ENCODE measurements around the gene MRPL52.
"Not testable (repeated sequence)": the region's sequence is repeated elsewhere in the genome, so short reads cannot be mapped to it uniquely, and the experiment has no call there.

Gene MRPL52

DNA sequence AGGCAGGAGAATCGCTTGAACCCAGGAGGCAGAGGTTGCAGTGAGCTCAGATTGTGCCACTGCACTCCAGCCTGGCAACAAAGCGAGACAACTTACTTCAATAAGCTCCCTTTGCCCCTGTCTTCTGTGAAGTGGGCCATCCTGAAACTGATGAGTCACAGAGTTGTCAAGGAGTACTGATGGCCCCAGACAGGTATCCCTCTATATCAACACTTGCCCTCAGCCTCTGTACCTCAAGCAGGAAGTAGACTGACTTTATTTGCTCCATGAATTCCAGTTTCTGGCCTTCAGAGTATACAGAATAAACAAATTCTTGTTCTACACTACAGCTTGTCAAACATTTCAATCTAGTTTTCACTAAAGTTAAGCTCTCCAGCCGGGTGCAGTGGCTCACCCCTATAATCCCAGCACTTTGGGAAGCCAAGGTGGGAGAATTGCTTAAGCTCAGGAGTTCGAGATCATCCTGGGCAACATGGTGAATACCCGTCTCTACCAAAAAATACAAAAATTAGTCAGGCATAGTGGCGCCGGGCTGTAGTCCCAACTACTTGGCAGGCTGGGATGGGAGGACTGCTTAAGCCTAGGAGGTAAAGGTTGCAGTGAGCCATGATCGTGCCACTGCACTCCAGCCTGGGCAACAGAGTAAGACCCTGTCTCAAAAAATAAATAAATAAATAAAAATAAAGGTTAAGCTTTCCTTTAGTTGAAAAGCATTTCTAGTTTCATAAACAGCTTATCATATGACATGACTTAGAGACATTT lies 25.5 kb downstream of the MRPL52 start:
- DNase-seq = no peak

DNA sequence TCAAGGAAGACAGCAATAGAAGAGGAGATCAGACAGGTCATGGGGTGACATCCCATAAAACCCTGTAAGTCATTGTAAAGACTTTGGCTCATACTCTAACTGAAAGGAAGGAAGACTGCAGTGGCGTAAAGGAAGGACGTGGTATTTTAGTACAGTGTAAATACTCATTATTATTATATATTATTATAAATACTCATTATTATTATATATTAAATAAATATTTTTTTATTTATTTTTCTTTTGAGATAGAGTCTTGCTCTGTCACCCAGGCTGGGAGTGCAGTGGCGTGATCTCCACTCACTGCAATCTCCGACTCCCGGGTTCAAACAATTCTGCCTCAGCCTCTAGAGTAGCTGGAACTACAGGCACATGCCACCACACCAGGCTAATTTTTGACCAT lies 26.7 kb downstream of the MRPL52 start:
- DNase-seq = no peak

DNA sequence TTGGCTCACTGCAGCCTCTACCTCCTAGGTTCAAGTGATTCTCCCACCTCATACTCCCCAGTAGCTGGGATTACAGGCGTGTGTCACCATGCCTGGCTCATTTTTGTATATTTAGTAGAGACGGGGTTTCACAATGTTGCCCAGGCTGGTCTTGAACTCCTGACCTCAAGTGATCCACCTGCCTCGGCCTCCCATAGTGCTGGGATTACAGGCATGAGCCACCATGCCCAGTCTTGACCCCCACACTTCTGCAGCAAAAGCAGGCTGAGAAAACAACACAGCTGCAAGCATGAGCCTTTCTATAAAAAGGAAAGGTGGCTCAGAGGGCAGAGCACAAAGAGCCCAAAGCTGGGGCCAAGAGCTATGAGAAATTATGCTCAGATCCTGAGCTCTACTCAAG lies 30.7 kb downstream of the MRPL52 start:
- not testable (repeated sequence) for DNase-seq

DNA sequence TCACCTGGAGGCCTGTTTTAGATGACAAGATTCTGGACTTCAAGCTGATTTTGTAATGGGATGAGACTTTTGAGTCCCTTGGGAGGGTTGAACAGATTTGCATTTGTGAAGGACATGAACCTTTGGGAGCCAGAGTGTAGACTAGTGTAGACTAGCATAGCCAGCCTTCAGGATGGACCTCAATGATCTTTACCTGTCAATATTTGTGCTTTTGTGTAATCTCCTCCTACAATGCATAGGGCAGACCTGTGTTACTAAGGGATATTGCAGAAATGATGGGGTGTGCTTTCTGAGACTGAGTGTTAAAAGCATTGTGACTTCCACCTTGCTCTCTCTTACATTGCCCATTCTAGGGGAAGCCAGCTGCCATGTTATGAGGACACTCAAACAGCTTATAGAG lies 32.0 kb downstream of the MRPL52 start:
- no peak for DNase-seq

DNA sequence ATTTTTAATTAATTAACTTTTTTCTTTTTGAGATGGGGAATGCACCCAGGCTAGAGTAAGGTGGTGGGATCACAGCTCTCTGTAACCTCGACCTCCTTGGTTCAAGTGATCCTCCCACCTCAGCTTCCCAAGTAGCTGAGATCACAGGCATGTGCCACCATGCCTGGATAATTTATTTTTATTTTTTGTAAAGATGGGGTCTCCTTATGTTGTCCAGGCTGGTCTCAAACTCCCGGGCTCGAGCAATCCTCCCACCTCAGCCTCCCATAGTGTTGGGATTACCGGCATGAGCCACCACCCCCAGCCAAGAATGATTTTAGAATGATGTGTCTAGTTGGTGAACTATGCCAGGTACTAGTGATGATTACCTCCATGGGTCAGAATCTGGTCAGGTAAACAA lies 35.3 kb downstream of the MRPL52 start:
- DNase-seq = no peak

DNA sequence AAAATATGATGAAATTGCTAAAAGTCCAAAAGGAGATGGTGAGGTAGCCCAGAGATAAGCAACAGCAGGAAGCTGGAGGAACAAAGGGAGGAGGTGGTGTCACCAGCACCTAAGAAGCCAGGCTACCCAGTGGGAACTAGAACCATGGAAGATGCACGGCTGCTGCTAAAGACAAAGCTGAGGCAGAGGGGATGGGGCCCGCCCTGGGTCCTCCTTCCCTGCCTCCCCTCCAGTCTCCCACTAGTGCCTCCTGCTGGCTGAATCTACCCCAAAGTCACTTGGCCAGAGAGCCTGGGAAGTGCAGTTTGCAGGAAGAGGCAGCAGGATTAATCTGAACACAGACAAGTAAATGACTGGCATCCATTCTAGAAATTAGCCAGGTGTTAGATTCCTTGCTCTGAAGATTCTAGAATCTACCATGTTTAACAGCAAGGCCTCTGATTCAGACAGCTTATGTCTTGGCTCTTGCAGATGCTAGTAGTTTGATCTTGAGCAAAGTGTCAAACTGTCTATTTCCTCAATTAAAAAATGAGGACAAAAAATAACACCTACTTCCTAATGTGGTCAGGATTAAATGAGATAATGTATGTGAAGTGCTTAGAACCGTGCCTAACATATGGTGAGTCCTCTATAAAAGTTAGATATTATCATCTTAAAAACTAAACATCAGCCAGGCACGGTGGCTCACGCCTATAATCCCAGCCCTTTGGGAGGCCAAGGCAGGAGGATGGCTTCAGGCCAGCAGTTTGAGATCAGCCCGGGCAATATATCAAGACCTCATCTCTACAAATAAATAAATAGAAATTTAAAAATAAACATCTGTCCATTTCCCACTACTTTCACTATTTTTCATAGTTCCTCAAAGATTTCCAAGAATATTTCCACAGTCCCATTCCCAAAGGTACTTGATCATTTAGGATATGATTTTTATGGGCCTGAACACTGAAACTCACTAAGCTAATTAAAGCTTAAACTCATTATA lies 36.0 kb downstream of the MRPL52 start:
- peak; percentile 41 for DNase-seq

DNA sequence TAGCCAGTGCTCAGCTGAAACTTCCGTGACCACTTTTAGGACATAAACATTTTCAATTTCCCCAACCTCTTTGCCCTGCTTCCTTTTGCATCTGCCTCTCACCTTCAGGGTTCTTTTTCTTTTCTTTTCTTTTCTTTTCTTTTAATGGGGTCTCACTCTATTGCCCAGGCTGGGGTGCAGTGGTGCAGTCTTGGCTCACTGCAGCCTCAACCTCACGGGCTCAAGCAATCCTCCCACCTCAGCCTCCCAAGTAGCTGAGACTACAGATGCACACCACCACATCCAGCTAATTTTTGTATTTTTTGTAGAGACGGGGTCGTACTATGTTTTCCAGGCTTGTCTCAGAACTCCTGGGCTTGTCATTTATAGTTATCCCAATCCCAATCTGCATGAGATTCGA lies 37.2 kb downstream of the MRPL52 start:
- DNase-seq = no peak

DNA sequence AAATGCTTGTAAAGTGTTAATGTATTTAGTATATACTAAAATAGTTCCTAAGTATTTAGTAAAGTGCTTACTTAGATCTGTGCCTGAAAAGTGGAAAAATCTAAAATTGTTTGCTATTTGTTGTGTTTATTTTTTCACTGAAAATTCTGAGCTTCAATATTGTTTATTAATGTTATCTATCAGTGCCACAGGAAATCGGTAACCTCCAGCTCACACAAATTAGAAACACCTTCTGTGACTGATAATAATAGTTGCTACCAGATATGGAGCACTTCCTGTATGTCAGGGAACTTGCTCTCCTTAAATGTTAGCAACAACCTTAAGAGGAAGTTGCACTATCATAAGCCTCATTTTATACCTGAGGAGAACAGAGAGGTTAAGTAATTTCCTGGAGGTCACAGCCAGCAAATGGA lies 41.1 kb downstream of the MRPL52 start:
- DNase-seq = no peak

DNA sequence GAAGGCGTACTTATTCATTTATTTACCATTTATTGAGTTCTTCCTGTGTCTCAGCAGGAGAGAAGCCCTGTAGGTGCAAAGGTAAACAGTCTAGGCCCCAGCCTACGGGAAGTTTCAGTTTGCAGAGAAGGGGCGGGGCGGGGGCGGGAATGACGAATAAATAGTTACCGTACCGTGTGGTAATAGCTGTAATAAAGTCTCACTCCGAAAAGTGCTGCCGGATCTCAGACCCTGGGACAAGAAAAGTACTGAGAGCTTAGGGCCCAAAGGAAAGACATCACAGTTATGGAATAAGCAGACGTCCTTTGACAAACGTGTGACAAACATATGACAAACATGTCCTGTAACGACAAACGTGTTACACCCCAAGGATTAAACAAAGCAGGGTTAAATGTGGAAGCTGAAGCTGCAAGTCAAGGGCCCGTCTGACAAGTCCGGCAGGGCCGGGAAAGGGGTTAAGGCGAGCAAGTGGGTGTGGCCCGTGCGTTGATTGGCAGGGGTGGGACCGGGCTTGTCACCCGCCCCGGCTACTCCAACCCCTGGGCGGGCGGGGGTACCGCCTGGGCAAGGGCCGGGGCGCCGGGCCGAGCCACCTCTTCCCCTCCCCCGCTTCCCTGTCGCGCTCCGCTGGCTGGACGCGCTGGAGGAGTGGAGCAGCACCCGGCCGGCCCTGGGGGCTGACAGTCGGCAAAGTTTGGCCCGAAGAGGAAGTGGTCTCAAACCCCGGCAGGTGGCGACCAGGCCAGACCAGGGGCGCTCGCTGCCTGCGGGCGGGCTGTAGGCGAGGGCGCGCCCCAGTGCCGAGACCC lies 41.7 kb downstream of the MRPL52 start, which contains the start of gene LRP10:
Gene LRP10 (plus strand): TSS at position 517 of the 809 bp plus-strand sequence. CDS start 564 bp downstream, outside the sequence.
- DNase-seq = peak; percentile 87

DNA sequence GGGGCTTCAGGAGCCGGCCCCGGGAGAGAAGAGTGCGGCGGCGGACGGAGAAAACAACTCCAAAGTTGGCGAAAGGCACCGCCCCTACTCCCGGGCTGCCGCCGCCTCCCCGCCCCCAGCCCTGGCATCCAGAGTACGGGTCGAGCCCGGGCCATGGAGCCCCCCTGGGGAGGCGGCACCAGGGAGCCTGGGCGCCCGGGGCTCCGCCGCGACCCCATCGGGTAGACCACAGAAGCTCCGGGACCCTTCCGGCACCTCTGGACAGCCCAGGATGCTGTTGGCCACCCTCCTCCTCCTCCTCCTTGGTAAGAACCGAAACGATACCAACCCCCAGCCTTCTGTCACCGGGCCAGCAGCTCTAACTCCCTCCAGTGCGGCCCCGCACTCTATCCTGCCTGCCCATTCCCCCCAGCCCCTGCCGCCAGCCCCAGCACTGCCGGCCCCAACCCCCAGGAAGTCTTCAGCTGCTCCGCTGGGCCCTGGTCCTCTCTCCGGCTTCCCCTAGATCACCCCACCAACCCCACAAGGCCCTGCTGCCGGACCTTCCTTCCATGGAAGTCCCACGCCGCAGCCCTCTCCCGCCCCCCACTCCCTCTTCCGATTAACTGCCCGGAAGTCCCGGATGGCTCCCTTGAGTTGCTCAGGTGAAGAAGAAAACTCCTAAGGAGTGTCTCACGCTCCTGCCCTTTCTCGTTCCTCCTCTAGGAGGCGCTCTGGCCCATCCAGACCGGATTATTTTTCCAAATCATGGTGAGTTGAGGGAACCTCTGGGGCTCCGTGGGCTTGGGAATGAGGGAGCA lies 42.5 kb downstream of the MRPL52 start:
- peak; percentile 80 for DNase-seq

DNA sequence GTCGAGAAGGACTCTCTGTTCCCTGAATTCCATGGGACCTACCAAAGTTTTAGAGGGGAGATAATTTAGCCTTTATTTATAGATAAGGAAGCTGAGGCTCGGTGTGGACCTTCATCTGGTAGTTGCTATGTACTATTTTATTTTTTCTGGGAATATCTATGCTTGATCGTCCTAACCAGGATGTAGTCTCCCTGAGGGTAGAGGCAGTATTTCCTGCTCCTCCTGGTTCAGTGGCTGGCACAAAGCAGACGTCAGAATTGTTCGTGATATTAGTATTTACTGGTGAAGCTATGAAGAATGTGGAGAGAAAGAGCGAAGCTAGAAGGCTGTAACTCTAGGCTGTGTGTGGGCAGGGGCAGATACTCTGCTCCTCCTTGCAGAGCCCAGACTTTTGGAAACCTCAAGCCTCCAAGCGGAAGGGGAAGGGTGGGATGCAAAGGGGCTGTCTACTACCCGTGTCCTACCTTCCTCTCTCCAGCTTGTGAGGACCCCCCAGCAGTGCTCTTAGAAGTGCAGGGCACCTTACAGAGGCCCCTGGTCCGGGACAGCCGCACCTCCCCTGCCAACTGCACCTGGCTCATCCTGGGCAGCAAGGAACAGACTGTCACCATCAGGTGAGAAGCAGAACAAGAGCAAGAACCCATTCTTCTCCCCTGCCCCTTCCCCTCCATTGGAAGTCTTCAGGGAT lies 43.3 kb downstream of the MRPL52 start:
- no peak for DNase-seq

DNA sequence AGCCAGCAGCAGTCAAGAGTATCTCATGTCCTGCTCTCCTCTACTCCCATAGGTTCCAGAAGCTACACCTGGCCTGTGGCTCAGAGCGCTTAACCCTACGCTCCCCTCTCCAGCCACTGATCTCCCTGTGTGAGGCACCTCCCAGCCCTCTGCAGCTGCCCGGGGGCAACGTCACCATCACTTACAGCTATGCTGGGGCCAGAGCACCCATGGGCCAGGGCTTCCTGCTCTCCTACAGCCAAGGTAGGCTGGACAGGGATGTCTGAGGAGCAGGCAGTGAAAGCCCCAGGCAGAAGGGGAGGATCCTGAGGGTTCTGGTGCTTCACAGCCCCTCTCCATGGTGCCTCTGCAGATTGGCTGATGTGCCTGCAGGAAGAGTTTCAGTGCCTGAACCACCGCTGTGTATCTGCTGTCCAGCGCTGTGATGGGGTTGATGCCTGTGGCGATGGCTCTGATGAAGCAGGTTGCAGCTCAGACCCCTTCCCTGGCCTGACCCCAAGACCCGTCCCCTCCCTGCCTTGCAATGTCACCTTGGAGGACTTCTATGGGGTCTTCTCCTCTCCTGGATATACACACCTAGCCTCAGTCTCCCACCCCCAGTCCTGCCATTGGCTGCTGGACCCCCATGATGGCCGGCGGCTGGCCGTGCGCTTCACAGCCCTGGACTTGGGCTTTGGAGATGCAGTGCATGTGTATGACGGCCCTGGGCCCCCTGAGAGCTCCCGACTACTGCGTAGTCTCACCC lies 45.5 kb downstream of the MRPL52 start:
- no peak for DNase-seq

DNA sequence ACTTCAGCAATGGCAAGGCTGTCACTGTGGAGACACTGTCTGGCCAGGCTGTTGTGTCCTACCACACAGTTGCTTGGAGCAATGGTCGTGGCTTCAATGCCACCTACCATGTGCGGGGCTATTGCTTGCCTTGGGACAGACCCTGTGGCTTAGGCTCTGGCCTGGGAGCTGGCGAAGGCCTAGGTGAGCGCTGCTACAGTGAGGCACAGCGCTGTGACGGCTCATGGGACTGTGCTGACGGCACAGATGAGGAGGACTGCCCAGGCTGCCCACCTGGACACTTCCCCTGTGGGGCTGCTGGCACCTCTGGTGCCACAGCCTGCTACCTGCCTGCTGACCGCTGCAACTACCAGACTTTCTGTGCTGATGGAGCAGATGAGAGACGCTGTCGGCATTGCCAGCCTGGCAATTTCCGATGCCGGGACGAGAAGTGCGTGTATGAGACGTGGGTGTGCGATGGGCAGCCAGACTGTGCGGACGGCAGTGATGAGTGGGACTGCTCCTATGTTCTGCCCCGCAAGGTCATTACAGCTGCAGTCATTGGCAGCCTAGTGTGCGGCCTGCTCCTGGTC lies 46.1 kb downstream of the MRPL52 start:
- DNase-seq = no peak

DNA sequence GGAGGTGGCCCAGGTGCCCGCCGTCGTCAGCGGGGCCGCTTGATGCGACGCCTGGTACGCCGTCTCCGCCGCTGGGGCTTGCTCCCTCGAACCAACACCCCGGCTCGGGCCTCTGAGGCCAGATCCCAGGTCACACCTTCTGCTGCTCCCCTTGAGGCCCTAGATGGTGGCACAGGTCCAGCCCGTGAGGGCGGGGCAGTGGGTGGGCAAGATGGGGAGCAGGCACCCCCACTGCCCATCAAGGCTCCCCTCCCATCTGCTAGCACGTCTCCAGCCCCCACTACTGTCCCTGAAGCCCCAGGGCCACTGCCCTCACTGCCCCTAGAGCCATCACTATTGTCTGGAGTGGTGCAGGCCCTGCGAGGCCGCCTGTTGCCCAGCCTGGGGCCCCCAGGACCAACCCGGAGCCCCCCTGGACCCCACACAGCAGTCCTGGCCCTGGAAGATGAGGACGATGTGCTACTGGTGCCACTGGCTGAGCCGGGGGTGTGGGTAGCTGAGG lies 47.4 kb downstream of the MRPL52 start:
- DNase-seq = no peak

DNA sequence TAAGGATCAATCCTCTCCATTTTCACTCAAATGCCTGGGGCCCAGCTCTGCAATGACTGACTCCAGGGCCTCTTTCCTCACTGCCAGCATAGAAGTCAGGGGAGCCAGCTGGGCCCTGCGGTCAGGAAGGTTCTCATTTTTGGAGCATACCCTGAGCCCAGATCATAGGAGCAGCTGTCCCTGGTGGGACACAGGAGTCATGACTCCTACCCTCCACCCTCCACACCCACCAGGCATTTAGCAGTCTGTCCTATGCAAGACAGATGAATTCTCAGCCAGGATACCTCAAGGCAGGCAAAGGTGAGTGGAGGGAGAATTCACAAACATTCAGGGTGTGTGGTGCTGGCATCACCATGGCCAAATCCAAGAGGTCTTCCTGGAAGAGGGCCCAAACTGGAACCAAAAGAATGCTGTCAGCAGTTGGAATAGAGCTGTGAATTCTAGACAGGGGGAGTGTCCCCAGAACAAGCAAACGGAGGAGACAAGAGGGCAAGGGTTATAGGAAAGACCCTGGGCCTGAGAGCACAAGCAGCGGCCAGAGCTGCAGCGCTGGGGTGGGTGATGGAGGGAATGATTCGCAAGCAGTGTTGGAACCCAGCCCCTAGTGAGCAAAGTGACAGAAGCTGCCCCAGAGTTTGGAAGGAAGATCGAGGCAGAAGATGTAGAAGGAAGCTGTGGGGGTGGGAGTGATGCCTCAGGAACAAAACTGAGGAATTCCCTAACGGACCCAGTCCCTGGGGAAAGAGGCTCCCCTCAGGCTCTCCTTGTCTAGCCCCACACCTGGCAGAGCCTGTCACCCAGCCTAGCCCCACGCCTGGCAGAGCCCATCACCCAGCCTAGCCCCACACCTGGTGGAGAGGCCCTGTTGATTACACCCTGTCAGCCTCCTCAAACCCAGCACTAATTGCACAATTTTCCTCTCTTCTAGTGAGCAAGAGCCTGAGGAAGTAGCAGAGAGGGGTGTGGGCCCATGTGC lies 48.9 kb downstream of the MRPL52 start:
- DNase-seq = no peak

DNA sequence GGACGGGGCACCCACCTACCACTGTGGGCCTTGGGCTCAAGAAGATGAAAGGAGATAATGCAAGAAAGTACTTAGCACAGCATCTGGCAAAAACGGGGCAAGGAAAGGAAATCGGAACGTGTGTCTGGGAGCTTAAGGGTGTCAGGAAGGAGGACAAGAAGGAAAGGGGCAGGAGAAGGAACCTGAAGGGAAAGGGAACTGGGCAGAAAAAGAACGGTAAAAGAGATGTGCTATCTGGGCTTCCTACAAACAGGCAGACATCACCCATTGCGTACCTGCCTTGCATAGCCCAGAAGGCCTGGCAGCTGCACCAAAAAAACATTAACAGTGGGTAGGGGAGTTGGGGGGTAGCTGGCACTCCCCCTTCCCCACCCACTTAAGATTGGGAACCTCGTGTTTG lies 52.4 kb downstream of the MRPL52 start:
- no peak for DNase-seq

DNA sequence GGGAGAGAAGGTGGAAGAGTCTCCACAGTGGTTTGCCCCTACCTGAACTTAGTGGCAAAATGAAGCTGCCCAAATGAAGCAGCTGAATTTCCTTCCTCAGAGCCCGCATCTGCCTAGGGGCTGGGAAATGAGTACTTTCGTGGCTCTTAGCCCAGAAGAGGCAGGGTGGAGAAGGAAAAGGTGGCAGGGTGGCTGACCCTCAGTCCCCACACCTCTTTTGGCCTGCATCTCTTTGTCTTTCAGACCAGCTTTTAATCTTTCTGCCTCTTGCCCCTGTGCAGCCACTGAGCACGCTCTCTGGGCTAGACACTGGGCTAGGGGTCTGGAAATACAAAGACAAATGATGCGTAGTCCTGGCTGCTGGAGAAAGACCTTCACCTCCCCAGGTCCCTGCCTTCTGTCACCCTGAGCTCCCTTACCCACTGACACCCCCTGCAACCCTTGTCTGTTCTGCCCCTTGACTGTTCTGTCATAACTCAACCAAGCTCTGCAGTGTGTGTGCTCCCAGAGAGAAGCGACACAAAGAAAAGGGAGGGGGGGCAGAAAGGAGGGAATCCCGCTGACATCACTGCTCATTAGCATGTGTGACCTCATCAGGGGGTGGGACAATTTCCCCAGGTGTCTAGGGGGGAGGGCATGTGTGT lies 53.0 kb downstream of the MRPL52 start:
- peak; percentile 31 for DNase-seq
